ENCODE results near the gene KDM2B.

Gene KDM2B

DNA sequence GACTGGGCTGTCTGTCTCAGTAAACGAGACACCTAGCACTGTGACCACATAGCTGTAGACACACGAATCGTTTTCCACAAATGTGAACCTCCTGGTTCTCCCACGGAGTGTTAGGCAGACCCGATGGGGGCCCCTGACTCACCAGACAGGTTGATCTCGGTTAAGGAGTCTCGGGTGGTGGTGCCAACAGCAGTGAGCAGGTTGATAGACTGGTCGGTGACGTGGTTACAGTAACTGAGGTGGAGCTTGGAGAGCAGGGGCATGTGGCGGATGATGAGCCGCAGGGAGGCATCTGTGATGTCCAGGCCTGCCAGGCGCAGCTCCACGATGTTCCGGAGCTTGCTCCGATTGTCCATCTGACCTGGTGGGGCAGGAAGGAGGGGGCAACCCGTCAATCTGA, 141.1 kb downstream of the KDM2B start:
- TF ChIP-seq ZFX (IDR thresholded peaks at IDR 0.05; ENCODE audit: borderline replicate concordance) = no peak
- TF ChIP-seq, protein P1, sequence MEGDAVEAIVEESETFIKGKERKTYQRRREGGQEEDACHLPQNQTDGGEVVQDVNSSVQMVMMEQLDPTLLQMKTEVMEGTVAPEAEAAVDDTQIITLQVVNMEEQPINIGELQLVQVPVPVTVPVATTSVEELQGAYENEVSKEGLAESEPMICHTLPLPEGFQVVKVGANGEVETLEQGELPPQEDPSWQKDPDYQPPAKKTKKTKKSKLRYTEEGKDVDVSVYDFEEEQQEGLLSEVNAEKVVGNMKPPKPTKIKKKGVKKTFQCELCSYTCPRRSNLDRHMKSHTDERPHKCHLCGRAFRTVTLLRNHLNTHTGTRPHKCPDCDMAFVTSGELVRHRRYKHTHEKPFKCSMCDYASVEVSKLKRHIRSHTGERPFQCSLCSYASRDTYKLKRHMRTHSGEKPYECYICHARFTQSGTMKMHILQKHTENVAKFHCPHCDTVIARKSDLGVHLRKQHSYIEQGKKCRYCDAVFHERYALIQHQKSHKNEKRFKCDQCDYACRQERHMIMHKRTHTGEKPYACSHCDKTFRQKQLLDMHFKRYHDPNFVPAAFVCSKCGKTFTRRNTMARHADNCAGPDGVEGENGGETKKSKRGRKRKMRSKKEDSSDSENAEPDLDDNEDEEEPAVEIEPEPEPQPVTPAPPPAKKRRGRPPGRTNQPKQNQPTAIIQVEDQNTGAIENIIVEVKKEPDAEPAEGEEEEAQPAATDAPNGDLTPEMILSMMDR (IDR thresholded peaks at IDR 0.05) = no peak
- no peak overlapping the region for H3K27ac ChIP-seq

DNA sequence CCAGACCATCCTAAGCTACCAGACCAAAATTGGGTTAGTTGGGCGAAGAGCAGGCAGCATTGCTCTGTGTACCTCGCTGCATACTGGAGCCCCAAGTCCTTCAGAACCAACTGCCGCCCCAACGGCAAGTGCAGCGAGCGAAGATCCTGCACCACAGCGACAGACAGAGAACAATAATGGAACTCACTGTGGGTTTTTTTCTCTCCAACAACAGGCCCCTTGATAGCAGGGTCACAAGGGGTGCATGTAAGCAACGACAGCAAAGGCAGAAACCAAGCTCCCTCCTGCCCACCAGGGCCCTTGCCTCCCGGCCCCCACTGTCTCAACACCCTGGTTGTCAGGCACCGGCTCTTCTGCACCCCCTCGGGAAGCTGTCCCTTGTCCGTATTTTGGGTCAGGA, 141.9 kb downstream of the KDM2B start:
- TF ChIP-seq, protein P1 (IDR thresholded peaks at IDR 0.05) = no peak

DNA sequence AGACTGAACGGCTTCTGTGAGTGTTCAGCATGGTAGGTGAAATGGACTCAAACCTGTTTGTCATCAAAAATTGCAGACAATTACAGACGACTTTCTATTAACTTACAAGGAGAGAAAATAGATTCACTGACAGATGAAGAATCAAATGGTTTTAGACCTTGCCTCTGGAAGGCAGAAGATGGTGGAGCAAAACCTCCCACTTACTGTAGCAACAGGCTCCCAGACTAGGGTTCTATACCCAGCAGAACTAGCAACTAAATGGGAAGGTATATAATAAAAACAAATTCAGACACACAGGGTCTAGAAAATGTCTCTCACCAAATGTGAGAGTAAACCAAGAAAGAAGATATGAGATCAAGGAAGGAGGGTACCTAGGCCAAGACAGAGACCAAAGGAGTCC, 144.1 kb downstream of the KDM2B start:
- no peak overlapping the region for H3K27ac ChIP-seq
- TF ChIP-seq, protein P1 (IDR thresholded peaks at IDR 0.05) = no peak
- TF ChIP-seq ZFX (IDR thresholded peaks at IDR 0.05; ENCODE audit: borderline replicate concordance) = no peak

More for the DNA sequence above, 141.9 kb downstream of the KDM2B start:
- no peak overlapping the region for H3K27ac ChIP-seq

DNA sequence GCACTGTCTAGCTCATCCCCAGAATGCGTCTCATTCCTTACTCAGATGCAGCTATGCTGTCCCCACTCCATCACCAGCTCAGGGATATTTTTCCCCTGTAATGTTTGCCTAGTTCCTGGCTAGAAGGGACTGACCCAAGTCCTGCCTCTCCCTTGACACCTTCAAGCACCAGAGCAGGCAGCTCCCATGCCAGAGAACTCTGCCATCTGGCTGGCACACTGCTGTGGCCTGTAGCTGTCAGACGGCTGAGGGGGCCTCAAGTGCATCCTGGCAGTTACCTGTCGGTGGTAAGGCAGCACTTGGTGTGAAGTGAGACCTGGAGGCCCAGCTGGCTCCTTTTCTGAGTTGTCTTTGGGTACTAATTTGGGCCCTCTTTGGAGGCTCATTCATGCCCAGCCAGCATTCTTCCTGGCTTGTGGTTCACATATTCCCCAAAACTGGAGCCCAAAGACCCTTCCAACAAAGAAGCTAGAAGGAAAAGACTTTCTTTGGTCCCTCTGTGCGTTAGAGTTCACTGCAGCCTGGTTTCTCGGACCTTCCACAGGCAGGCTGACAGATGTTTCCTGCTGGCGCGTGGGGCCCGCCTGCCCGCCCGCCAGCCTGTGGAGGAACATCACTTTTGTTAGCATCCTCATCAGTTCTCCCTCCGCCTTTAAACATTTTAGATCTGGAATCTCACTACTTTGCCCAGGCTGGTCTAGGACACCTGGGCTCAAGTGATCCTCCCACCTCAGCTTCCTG, 147.9 kb downstream of the KDM2B start:
- peak overlapping the region; percentile 12; the same call in 1 of the 2 replicates for H3K27ac ChIP-seq
- TF ChIP-seq ZFX (IDR thresholded peaks at IDR 0.05; ENCODE audit: borderline replicate concordance) = no peak
- TF ChIP-seq, protein P1 (IDR thresholded peaks at IDR 0.05) = no peak

DNA sequence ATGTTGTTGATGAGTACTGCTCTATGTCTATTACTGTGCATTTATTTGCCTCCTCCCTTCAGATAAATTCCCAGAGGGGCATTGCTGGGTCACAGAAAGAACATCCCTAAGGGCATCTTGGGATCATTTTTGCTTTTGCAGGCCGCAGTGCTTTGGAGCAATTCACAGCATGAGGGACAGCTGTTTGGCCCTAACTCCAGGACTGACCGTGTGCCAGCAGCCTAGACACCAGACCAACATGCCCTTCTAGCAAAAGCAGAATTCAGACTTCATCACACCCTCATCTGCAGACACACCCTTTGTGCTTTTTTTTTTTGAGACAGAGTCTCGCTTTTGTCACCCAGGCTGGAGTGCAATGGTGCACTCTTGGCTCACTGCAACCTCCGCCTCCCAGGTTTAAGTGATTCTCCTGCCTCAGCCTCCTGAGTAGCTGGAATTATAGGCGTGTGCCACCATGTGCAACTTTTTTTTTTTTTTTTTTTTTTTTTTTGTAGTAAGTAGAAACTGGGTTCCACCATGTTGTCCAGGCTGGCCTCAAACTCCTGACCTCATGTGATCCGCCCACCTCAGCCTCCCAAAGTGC, 149.9 kb downstream of the KDM2B start:
- no peak overlapping the region for H3K27ac ChIP-seq
- no peak for TF ChIP-seq ZFX (IDR thresholded peaks at IDR 0.05; ENCODE audit: borderline replicate concordance)
- TF ChIP-seq, protein P1 (IDR thresholded peaks at IDR 0.05) = no peak

DNA sequence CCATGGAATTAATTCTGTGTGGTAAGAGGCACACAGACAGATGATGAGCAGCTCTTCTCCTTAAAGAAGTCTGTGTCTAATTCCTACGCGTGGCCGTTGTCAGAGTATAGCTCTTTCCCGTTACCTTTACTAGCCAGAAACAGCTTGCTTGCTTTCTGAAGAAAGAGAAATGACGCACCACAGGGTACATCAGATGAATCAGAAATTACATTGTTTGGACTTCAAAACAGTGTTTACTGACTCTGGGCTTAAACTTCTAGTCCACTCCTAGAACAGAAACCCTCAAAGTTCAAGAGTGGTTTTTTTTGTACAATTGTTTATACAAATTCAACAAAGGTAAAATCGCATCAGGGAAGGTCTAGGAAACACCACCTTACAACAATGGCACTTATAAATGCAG, 151.9 kb downstream of the KDM2B start:
- TF ChIP-seq ZFX (IDR thresholded peaks at IDR 0.05; ENCODE audit: borderline replicate concordance) = no peak
- TF ChIP-seq, protein P1 (IDR thresholded peaks at IDR 0.05) = no peak
- no peak overlapping the region for H3K27ac ChIP-seq

DNA sequence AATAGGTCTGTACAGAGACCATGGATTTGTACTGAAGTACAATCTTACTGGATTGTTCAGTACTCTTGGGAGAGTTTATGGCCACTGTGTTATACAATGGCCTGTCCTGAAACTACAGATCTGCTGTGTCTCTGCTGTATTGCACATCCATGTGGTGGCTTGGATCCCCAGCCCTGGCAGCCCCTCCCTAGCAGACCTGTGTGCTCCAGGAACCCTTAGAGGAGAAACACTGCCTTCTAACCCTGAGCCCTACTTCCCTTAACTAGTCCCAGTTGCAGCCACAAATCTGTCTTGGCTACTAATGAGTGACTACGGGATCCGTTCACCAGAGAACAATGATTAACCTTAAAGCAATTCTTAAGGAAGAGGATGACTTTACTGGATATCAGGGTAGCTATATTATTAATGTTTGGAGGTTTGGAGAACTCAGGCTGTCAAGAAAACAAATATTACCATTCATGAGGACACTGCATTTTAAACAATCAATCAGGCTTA, 153.2 kb downstream of the KDM2B start:
- no peak overlapping the region; the same call in 1 of the 2 replicates for H3K27ac ChIP-seq
- TF ChIP-seq, protein P1 (IDR thresholded peaks at IDR 0.05) = no peak
- TF ChIP-seq ZFX (IDR thresholded peaks at IDR 0.05; ENCODE audit: borderline replicate concordance) = no peak

All from 22Rv1 (cell line).